Right forelimb (tissue), 1 donor: ENCODE data around the gene OR56B4.
"Not testable (repeated sequence)": the region's sequence is repeated elsewhere in the genome, so short reads cannot be mapped to it uniquely, and the experiment has no call there.

Experiments
- DNase-seq: peaks from one replicate; pipeline ENCODE4 v3.0.0-alpha.2; 2018

The OR56B4 gene, protein sequence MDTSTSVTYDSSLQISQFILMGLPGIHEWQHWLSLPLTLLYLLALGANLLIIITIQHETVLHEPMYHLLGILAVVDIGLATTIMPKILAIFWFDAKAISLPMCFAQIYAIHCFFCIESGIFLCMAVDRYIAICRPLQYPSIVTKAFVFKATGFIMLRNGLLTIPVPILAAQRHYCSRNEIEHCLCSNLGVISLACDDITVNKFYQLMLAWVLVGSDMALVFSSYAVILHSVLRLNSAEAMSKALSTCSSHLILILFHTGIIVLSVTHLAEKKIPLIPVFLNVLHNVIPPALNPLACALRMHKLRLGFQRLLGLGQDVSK

DNA sequence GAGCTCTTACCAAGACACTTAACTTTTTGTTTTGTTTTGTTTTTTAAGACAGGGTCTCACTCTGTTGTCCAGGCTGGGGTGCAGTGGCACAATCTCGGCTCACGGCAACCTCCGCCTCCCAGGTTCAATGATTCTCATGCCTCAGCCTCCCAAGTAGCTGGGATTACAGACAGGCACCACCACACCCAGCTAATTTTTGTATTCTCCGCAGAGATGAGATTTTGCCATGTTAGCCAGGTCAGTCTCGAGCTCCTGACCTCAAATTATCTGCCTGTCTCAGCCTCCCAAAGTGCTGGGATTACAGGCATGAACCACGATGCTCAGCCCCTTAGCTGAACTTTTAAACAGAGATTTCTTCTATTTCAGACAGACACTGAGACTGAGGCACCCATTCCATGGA, at the start of gene OR56B4:
Gene OR56B4, plus strand, starts transcription at position 301 of the 400 bp plus-strand sequence. Its CDS starts 95 bp downstream, at position 396.
- DNase-seq = not testable (repeated sequence)

- no peak for DNase-seq
These were observed 46.0 kb upstream of the OR56B4 start for GRCh38 chr11:6061475-6061874.

DNA sequence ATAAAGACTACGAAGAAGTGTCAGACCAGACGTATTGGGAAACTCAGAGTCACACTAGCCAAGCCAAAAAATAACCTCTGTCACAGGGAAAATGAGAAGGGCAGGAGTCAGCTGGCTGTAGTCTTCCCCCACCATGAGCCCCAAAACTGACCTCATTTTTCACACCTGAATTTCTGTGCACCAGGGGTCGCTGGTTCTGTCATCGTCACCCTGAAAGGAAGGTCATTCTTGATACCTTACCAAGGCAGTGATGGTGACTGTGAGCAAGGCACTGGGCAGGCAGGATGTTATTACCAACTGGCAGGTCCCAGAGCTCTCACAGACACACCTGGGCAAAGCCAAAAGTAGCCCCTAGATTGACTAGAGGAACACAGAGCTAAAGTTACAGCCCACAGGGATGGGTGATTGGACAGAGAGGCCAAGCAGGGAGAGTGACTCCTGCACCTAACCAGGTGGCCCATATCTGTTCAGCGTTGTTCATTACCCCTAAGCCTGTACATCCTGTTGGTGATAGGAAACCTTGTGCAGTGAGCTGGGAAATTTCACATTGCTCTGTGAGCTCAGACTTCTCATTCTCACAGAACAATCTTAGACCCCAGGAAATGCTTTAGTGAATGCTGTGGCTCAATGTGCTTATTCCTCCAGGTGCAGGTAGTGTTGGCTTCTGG, 44.7 kb upstream of the OR56B4 start:
- DNase-seq = no peak

GRCh38 chr11:6067502-6067901, 40.0 kb upstream of the OR56B4 start:
- no peak for DNase-seq

DNA sequence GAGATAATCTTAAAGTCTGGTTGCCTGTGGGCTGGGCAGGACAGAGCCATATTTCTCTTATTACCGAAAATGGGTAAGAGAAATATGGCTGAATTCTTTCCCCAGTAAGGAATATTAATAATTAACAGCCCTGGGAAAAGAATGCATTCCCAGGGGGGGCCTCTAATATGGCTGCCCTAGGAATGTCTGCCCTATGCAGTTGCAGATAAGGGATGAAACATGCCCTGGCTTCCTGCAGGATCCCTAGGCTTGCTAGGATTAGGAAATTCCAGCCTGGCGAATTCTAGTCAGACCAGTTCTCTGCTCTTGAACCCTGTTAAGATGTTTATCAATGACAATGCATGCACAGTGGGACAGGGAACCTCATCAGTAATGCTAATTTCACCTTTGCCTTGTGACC, 31.0 kb upstream of the OR56B4 start:
- DNase-seq = not testable (repeated sequence)

GRCh38 chr11:6077723-6078122, 29.8 kb upstream of the OR56B4 start:
- DNase-seq = no peak

DNA sequence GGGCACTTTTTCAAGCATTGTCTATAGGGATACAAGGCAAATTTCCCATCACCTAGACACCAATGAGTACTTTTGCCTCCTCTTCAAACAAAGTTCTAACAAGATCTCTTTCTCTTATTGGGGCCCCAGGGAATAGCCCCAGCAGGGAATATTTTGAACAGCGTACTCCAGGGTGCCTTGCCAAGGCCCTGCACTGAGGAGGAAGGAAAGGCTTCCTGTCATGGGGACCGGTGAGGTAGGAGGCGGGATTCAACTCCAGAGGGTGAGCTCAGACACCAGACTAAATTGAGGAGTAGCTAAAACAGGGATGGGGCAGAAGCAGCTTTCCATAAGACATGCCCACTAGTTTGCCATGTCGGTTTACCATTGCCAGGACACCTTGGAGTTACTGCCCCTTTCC, 28.0 kb upstream of the OR56B4 start:
- DNase-seq = no peak

GRCh38 chr11:6083129-6083528, 24.4 kb upstream of the OR56B4 start:
- no peak for DNase-seq

DNA sequence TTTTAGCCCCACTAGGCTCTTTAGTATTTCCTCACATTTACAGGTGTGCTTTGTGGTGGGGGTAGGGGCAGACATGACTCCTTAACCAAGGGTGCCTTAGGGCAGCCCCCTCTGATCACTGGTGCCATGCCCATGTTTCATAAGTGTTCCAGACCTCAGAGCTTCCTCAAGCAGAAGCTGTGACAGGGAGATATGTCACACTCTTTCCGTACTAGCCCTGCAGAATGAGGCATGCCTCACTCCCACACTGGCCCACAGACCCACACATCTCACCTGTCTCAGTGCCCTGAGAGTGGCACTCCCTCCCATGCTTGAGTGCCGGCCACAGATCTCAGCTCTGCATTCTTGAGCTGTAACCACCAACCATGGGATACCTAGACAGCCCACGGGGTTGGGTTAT, 22.9 kb upstream of the OR56B4 start:
- no peak for DNase-seq

- no peak for DNase-seq
These were observed 13.3 kb upstream of the OR56B4 start for GRCh38 chr11:6094186-6094585.

DNA sequence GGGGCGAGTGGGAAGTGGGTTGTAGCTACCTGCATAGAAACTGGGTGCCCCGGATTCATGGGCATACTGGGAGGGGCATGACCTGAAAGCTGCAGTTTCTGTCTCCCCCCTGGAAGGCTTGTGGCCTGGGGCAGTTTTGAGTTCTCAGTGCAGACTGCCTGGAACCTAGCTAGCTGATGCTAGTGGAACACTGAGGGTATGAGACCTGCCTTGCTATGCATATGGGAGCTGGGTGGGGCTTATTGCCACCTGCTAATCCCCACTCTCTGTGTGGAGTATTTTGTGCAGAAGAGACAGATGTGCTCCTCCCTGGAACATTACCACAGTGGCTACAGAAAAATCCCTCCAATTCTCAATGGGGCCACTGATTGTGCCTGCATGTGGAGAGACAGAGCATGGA, 11.7 kb upstream of the OR56B4 start:
- DNase-seq = no peak

DNA sequence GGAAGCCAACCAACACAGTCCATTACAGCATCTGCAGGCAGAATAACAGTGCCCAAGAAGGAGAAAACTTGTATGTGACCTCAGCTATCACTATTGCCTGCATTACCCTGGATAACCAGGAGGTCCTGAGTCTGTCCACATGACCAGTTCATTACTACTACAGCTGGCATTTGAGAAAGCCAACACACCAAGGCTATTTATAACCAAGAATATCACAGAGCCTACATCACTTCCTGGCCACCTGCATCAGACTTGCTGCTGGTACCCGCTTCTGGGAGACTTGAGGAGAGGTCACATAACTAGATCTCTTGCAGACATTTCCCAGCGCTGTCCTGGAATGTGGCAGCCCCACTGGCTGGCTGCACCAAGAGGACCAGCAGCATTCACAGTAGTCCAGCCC, 11.1 kb upstream of the OR56B4 start:
- no peak for DNase-seq

- no peak for DNase-seq
These were observed 7.9 kb upstream of the OR56B4 start for GRCh38 chr11:6099577-6099976.

DNA sequence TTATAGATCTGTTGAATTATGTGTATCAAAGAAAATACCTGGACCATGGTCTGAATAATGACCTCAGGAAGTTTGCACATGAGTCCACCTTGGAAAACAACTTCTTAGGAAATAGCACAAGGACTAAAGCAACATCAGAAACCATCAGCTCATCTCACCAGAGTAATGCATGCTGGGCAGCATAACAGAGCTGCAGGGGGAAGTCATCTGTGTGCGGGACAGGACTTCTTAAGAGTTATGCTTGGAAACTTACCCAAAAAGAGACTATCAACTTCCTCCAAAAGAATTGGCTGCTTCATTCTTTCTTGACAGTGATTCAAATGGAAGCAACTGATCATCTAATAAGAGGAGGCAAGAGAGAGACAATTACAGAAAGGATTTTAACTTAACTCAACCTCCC, 2.5 kb downstream of the OR56B4 start:
- no peak for DNase-seq

DNA sequence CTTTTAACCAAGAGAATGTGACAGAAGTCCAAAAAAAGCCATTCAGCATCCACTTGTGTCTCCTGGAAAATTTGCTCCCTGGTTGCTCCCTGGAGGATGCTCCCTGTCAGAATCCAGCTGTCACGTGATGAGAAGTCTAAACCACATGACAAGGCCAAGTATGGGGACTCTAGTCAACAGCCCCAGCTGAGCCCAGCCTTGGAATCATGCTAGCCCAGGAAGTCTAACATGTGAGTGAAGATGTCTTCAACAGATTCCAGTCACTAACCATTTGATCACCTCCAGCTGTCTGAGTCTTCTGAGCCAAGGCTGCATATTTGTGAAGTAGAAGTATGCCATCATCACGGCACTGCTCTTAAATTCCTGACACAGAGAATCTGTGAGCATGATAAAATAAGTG, 4.2 kb downstream of the OR56B4 start:
- no peak for DNase-seq

GRCh38 chr11:6116638-6117037, 9.2 kb downstream of the OR56B4 start:
- no peak for DNase-seq

GRCh38 chr11:6124245-6124644, 16.8 kb downstream of the OR56B4 start:
- DNase-seq = no peak

DNA sequence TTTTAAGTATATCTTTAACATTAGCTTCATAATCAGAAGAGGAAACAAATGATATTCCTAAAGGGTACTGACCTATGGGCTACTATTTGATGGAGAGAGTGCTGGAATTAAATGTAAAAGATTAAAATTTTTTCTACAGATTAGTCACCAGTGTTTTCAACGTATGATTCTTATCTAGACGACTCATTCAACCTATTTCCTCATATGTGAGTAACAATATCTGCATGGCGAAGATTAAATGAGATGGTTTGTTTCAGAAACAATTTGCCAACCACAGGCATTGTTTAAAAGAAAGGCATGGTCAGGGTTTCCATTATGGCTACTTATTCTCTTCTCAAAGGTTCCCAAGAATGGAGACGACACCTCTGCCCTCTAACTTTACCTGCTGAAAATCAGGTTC, 20.4 kb downstream of the OR56B4 start:
- no peak for DNase-seq

GRCh38 chr11:6129011-6129410, 21.5 kb downstream of the OR56B4 start:
- DNase-seq = no peak

DNA sequence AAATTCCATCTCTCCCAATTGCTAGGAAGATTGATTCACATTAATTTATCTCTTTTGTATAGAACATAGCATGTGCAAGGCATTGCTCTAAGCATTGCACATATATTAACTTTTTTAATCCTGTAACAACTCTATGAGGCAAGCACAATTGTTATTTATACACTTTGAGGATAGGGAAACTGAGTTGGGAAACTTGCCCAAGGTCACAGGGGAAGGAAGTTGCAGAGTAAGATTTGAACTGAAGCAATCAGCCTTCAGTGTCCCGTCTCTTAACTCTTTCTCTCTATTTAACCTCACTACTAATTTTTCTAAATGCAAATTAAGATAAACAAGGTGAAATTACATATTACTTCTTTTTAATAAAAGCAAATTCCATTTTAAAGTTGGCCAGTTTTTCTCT, 22.2 kb downstream of the OR56B4 start:
- DNase-seq = no peak

DNA sequence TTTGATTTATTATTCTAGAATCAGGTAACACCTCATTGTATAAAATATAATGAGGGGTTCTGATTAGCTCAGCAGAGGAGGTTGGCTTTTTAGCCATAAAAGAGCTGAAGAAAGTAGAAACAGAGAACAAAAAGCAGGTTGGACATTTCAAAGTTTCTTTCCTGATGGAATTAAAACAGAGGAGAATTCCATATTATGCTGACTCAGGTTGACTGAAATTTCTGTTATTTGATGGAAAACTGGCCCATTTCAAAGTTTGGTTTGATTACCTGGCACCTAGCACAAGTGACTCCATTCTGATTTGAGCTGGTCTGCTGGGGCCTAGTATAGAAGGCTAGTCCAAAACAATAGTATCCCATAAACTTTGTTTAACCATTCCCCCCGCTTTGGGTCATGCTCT, 24.9 kb downstream of the OR56B4 start:
- DNase-seq = no peak

- DNase-seq = not testable (repeated sequence)
These were observed 28.5 kb downstream of the OR56B4 start for GRCh38 chr11:6135936-6136335.

GRCh38 chr11:6142936-6143335, 35.5 kb downstream of the OR56B4 start:
- DNase-seq = no peak

DNA sequence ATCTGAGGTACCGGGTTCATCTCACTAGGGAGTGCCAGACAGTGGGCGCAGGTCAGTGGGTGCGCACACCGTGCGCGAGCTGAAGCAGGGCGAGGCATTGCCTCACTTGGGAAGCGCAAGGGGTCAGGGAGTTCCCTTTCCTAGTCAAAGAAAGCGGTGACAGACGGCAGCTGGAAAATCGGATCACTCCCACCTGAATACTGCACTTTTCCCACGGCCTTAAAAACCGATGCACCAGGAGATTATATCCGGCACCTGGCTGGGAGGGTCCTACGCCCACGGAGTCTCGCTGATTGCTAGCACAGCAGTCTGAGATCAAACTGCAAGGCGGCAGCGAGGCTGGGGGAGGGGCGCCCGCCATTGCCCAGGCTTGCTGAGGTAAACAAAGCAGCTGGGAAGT, 36.3 kb downstream of the OR56B4 start:
- not testable (repeated sequence) for DNase-seq

DNA sequence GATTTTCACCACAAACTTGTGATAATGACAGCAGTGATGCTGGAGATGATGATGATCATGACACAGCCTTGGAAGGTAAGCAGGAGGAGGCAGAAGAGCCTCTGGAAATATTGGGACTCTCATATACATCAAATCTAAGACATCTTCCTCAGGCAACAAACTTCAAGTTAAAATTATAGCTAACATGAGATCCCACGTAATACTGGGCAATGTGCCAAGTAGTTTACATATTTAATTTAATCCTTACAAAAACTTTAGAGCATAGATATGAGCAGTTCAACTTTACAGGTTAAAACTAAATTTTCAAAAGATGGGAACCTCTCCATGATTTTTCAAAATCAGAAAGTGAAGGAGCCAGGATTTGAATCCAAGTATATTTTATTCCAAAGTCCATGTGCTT, 43.6 kb downstream of the OR56B4 start:
- no peak for DNase-seq
